ENCODE data around the gene DYTN.

- no peak for TF ChIP-seq POLR2A (IDR thresholded peaks at IDR 0.05; ENCODE audit: low read depth, low read length)
- no peak for TF ChIP-seq CTCF (IDR thresholded peaks at IDR 0.05; ENCODE audit: extremely low read depth in 1 of 2, insufficient read depth in 1 of 2, low read depth in 1 of 2, low read length in 2 of 2)
- TF ChIP-seq JUN (IDR thresholded peaks at IDR 0.05; ENCODE audit: borderline replicate concordance, insufficient read depth, insufficient read length, low read depth), result no peak
- TF ChIP-seq POLR2AphosphoS5 (IDR thresholded peaks at IDR 0.05; ENCODE audit: insufficient read depth, low read depth, low read length), result no peak
- no peak for TF ChIP-seq EZH2 (IDR thresholded peaks at IDR 0.05; ENCODE audit: borderline replicate concordance, low read depth, low read length, severe bottlenecking)
- no peak for TF ChIP-seq GATA2 (IDR thresholded peaks at IDR 0.05; ENCODE audit: insufficient read depth, insufficient read length, low read depth, low read length)
- no peak for TF ChIP-seq MAX (IDR thresholded peaks at IDR 0.05; ENCODE audit: insufficient read depth, insufficient read length)
Observed at GRCh38 chr2:206611191-206611590, 107.0 kb downstream of the DYTN start.

All from endothelial cell of umbilical vein (primary cell).